Peyer's patch (tissue), 4 donors: ENCODE results near the gene GTF3A.

Experiments used
- POLR2A ChIP-seq, 2 donors: fragments of 450-650 bp; IDR thresholded peaks; one replicate each; pipeline ENCODE4 v1.5.1; 2017; ENCODE audit warnings: antibody characterized with exemption in 2 of 2, mild to moderate bottlenecking in 2 of 2, moderate library complexity in 2 of 2
- TF ChIP-seq, protein P1 (sequence below), 6 experiments: fragments of 450-650 bp in 4 of 6; fragments of 200-600 bp in 2 of 6; sonication (generic) in 1 of 6; IDR thresholded peaks; one replicate each; pipeline ENCODE4 v1.5.1; 2017 to 2019; ENCODE audit warnings: antibody characterized with exemption in 6 of 6, mild to moderate bottlenecking in 3 of 6, moderate library complexity in 1 of 6

DNA sequence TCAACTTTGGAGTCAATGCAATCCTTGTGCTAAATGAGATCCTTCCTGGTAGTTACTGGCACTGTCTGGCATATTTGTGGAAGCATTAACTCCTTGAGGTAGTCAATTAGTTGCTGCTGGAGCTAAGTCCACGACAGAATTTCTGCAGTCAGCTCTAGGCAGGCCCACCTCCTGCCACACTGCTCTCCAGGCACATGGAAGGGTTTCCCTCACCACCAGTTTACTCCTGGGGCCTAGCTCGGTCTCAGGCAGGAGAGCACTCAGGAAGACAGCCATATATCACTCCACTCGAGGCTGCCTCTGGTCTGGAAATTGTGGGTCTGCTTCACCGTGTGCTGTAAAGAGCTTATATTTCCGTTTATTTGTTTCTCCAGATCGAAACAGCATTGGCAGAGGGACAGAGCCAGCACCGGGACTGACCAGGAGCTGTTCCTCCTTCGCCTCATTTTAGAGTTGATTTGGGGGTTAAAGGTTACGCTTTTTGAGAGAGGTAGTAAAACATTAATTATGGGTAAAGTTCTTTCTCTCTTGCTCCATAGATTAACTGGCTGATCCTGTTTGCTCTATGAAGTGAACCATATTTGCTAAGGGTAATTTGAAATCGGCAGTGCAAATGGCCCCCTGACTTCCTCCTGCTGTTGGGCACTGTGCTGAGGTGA, 20.6 kb upstream of the GTF3A start:
- TF ChIP-seq POLR2A (IDR thresholded peaks at IDR 0.05) = no peak
- TF ChIP-seq, protein P1, sequence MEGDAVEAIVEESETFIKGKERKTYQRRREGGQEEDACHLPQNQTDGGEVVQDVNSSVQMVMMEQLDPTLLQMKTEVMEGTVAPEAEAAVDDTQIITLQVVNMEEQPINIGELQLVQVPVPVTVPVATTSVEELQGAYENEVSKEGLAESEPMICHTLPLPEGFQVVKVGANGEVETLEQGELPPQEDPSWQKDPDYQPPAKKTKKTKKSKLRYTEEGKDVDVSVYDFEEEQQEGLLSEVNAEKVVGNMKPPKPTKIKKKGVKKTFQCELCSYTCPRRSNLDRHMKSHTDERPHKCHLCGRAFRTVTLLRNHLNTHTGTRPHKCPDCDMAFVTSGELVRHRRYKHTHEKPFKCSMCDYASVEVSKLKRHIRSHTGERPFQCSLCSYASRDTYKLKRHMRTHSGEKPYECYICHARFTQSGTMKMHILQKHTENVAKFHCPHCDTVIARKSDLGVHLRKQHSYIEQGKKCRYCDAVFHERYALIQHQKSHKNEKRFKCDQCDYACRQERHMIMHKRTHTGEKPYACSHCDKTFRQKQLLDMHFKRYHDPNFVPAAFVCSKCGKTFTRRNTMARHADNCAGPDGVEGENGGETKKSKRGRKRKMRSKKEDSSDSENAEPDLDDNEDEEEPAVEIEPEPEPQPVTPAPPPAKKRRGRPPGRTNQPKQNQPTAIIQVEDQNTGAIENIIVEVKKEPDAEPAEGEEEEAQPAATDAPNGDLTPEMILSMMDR (IDR thresholded peaks at IDR 0.05) = no peak
